ENCODE results near the gene CMIP.

DNA sequence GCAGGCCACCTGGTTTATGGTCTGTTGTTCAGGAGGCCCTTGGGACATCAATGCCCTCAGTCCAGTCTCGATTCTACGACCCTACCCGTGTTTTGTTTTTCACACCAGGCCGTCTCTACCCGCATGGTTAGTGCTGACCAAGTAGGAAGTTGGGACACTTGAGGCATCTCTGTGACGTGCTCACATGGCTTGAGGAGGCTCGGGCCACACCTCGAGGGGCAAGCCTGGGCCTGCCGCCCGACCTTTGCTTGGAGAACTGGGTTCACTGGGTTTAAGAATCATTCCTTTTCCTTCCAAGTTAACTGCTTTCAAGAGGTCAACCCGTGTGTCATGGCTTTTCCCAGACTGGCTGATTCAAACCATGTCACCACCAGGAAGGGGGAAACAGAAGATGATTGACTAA lies 86.8 kb downstream of the CMIP start:
- peak; percentile 54 for TF ChIP-seq POLR2A (IDR thresholded peaks at IDR 0.05)
- peak; percentile 26 for TF ChIP-seq POLR2AphosphoS5 (IDR thresholded peaks at IDR 0.05)
- TF ChIP-seq, protein P1, sequence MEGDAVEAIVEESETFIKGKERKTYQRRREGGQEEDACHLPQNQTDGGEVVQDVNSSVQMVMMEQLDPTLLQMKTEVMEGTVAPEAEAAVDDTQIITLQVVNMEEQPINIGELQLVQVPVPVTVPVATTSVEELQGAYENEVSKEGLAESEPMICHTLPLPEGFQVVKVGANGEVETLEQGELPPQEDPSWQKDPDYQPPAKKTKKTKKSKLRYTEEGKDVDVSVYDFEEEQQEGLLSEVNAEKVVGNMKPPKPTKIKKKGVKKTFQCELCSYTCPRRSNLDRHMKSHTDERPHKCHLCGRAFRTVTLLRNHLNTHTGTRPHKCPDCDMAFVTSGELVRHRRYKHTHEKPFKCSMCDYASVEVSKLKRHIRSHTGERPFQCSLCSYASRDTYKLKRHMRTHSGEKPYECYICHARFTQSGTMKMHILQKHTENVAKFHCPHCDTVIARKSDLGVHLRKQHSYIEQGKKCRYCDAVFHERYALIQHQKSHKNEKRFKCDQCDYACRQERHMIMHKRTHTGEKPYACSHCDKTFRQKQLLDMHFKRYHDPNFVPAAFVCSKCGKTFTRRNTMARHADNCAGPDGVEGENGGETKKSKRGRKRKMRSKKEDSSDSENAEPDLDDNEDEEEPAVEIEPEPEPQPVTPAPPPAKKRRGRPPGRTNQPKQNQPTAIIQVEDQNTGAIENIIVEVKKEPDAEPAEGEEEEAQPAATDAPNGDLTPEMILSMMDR (IDR thresholded peaks at IDR 0.05): no peak

All from prostate gland (tissue), 2 donors.